SW 1271 (cell line): ENCODE results near the gene SCAF8.
"Not testable (repeated sequence)": the region's sequence is repeated elsewhere in the genome, so short reads cannot be mapped to it uniquely, and the experiment has no call there.

Source experiments
- DNase-seq, 2 experiments: peaks; one replicate each; lab custom pipeline; 2025; lab: John Stamatoyannopoulos, UW

SCAF8 gene

DNA sequence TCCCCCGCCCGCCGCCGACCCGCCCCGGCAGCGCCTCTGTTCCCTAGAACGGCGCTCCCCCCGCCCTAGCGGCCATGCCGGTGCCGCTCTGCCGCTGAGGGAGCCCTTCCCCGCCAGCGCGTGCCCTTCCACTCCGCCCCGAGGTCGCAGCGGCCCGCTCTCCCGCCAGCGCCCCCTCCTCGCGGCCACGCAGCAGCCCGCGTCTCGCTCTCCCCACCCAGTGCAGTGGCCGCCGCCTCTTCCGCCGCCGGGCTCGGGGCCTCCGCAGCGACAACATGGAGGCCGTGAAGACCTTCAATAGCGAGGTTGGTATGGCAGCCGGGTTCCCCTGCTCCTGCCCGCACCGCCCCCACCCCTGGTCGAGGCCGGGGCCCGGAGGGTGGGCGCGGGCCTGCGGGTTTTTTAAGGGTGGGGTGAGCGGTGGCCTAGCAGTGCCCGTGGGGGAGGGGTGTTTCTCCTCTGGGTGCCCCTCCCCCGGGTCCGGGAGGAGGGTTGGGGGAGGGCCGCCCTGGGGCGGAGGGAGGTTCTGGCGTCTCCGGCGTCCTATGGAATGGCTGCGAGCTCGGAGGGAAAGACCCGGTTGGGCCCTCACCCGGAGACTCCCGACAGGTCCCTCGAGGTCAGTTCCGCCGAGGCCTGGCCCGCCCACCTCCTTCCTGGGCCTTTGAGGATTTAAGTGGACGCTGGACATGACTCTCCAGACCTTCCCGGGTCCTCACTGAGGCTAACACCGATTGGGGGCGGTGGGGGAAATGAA is 588 bp downstream of the SCAF8 start:
- DNase-seq: peak; percentile 92 to 94

DNA sequence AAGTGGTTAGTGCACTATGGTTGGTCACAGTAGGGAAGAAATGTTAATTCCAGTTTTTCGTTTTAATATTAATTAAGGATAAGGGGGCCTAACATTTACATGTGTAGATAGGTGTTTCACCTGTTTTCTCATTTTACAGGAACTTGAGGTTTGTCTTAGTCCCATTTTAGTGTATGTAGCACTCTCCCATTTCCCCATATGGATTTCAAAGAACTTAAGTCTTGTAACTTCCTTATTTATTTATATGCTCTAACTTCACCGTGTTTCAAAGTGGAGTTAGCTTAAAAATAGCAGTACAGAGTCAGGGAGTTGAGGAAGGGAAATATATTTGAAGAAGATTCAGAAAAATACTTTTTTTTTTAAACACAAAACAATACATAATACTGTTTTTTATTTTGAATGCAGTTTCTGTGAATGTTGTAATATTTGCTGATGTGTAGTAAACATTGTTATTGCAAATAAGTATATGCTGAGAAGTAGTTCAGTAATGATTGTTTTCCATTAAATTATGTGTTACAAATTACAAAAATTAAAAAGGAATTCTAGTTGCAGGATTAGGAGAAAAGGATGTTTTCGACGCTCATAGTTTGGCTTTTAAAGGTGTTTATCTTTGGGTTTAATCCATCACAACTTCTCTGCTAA is 3.5 kb downstream of the SCAF8 start:
- DNase-seq: no peak

DNA sequence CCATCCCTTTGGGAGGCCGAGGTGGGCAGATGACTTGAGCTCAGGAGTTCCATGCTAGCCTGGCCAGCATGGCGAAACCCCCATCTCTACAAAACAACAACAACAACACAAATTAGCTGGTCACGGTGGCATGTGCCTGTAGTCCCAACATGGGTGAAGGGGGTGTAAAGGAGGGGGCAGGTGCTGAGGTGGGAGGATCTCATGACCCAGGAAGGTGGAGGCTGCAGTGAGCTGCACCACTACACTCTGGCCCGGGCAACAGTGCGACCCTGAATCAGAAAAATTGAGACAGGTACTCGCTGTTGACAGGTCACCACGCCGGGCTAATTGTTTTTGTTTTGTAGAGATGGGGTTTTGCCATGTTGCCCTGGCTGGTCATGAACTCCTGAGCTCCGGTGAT is 4.2 kb downstream of the SCAF8 start:
- no peak for DNase-seq

DNA sequence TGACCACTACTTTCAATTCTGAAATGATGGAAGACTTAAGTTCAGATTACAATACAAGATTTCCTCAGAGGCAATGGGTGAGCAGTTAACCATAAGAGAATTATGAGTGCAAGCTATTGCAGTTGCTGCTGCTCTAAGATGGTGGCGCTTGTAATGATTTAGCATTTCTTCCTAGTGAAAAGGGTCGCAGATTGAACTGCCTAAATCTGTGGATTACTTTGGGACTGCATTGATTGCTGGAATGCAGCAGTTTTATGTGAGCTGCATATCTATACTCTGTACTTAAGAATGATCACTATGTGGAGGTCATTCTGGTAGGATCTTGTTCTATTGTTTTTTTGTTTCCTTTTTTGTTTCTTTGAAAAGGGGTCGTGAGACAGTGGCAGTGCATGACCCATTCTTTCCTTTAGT is 5.3 kb downstream of the SCAF8 start:
- DNase-seq: no peak

DNA sequence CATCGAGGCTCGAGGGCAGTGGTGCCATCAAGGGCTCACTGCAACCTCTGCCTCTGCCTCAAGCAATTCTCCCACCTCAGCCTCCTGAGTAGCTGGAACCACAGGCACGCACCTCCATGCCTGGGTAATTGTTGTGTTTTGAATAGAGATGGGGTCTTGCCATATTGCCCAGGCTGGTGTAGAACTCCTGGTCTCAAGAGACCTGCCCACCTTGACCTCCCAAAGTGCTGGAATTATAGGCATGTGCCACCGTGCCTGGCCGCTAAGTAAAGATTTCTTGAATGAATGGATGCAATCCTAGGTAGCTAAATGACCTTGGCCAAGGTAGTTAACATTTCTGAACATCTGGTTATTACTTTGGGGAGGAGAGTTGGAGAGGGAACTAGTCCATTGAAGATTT is 7.4 kb downstream of the SCAF8 start:
- DNase-seq: no peak

DNA sequence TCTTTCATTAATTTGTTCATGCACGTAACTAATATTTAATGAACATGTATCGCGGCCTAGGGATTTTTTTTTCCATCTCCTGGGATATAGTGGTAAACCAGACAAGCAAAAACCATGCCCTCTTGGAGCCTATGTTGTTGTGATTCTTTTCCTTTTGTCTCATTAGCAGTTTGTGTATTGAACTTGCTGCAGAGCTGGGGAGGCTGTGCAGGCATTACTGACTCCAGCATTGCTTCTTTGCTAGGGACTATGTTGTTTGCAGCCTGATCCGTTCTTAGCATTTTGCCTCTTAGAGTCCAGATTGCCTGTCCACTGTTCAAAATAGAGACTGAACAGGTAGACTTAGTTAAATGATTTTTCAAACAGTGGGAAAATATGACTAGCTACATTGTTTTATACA is 9.7 kb downstream of the SCAF8 start:
- no peak for DNase-seq

DNA sequence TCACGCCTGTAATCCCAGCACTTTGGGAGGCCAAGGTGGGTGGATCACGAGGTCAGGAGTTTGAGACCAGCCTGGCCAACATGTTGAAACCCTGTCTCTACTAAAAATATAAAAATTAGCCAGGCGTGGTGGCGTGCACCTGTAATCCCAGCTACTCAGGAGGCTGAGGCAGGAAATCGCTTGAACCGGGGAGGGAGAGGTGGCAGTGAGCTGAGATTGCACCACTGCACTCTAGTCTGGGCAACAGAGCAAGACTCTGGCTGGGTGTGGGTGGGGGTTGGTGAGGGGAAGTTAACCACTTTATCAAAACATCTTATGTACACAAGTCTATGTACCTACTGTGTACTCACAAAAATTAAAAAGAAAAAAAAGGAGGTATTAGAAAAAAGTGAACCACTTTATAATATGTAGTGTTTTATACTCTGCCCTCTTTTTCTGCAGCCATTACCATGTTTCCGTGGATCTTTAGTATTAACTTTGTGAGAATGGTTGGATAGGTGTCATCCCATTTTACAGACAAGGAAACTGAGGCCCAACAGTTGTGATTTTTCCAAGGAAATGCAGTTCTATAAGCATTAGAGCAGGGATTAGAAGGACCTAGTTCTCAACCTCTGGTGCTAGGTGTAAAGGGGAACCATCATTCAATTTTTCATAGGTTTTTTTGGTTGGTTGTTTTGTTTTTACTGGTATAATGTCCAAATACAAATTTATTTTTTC is 11.0 kb downstream of the SCAF8 start:
- DNase-seq: not testable (repeated sequence)

DNA sequence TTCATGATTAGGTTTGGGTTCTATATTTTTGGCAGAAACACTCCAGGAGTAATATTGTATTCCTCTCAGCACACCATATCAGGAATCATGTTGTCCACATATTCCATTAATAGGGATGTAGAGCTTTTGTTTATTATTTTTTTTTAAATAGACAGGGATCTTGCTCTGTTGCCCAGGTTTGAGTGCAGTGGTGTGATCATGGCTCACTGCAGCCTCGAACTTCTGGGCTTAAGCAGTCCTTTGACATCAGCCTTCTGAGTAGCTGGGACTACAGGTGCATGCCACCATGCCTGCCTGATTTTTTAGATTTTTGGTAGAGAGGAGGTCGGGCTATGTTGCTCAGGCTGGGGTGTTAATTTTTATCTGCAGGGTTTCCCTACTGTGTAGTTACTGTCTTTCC is 12.0 kb downstream of the SCAF8 start:
- no peak for DNase-seq

DNA sequence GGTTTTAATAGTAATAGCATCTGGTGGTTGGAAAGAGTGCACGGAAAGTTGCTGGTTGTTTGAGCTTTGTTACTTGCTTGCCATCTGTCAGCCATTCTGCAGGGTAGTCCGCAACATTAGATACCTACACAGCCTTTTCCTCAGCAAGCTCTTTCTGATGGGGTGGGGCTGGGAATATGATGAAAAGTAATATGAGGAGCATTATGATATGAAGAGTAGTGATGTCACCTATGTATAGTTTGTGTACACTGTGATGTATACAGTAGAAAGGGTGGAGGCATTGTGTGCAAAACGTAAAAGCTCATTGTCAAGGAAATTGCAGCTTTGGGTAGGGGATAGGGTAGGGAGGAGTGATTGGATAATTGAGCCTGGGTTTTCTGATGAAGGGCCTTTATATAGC is 16.1 kb downstream of the SCAF8 start:
- no peak for DNase-seq

DNA sequence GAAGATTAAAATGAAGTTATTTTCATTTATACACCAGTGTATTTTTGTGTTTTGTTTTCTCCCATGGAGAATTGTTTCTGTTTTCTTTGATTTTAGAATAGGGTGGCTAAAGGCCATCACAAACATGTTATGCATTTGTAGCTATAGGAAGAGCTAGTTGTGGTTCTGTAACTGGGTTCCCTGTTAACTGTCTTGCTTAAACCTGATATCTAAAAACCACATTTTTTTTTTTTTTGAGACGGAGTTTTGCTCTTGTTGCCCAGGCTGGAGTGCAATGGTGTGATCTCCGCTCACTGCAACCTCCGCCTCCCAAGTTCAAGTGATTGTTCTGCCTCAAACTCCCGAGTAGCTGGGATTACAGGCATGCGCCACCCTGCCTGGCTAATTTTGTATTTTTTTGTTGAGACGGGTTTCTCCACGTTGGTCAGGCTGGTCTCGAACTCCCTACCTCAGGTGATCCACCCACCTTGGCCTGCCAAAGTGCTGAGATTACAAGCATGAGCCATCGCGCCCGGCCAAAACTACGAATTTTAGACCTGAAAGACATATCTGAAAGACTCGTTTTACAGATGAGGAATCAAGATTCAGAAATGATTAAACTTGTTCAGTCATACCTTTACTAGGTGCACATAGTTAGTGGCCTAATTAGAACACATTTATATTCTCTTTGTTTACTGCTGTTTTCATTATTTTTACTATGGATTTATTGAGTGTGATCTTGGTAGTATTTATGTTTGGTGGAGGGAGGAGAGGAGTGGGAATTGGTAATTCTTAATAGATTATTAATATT is 18.0 kb downstream of the SCAF8 start:
- no peak for DNase-seq

DNA sequence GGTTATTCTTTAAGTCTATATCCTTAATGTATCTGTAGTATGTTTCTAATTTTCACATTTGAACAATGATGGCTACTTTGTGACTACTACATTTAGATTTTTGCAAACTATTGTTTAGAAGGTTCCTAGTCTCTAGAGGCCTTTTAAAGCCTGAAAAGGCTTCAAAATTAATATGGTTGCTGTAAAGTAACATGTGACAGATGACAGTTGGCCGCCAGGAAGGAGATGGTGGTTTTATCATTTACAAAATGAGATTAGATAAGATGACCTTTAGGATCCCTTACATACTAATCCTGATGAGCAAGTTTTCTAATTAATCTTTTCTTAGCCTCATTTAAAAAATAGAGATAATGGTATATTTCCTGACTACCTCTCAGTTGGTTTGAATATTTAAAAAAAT is 18.8 kb downstream of the SCAF8 start:
- no peak for DNase-seq

DNA sequence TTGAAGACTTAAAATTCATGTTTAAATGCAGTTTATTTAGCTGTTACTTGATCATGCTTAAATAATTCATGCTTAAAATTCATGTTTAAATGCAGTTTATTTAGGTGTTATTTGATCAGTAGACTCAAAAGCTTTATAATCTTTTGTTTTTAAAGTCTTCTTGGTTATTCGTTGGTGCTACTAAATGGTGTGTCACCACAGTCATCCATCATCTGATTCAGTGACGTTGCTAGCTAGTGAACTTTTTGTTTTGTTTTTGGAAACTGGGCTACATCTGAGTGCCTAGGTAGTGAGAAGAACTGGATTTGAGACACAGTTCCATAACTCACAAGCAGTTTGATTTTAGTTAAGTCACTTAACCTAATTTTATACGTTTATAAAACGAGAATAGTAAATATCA is 20.9 kb downstream of the SCAF8 start:
- no peak for DNase-seq

DNA sequence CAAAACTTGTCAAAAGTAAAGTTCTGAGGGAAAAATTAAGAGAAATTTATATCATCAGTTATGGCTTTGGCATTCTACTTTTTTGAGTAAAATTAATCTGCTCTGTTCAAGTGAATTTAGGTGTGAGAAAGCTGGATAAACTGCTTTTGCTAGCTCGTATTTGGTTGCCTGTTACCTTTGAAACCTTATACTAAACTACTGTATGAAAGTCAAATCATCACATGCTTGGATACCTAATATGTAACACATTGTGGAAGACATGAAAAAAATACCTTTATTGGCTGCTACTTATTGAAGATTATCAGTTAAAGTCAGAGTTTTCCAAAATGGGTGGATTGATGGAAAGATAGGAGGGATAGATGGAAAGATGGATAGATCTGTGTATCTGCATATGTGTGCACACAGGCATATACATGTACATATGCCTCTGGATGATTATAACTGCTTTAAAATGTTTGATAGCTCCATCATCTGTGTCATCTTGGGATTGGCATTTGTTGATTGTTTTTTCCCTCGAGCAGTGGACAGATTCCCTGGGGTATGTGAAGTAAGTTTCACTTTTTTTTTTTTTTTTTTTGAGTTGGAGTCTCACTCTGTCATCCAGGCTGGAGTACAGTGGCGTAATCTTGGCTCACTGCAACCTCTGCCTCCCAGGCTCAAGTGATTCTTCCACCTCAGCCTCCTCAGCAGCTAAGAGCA is 24.3 kb downstream of the SCAF8 start:
- DNase-seq: no peak

DNA sequence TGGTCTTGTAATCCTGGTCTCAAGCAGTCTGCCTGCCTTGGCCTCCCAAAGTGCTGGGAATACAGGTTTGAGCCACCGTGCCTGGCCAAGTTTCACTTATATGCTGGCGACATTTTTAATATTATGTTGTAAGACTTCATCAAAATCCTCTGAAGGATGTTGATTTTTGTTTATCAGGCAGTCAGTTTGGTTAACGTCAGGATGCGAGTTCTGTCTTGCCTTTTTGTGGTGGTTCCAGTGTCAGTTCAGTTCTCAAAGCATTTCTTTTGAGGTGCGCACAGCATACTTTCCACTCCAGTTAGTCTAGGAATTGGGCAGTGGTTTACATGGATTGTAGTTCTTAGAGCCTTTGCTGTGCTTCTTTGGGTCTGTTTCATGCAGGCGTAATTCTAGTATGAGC is 24.9 kb downstream of the SCAF8 start:
- DNase-seq: no peak

DNA sequence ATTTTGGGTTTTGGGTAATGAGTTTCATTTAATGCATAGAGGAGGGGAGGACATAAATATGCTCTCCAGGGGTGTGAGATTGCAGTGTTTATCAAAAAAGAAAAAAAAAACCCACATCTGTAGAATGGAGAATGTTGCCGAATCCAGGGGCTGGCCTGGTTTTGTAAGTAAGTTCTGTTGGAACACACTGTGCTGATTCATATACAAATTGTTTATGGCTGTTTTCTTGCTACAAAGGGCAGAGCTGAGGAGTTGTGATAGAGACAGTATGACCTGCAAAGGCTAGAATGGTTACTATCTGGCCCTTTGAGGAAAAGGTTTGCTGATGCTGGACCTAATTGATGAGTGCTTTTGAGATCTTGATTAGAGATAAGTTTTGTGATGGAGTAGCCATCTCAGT is 30.4 kb downstream of the SCAF8 start:
- DNase-seq: no peak

DNA sequence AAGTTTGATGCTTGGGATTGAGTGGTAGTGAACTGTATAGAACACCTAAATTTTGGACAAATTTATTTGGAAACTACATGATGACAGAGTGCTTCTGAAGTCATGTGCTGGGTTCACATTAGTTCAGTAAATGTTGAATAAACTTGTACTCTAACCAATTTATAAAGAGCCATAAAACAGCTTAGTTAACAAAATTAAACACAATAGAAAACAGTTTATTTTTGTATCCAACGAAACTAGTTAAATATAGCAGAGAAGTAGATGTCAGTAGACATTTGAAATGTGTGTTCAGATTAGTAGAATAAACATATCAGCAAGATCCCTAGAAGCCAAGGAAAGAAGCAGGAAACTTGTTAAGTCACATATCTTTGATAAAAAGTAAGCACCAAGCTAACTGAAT is 32.1 kb downstream of the SCAF8 start:
- no peak for DNase-seq

DNA sequence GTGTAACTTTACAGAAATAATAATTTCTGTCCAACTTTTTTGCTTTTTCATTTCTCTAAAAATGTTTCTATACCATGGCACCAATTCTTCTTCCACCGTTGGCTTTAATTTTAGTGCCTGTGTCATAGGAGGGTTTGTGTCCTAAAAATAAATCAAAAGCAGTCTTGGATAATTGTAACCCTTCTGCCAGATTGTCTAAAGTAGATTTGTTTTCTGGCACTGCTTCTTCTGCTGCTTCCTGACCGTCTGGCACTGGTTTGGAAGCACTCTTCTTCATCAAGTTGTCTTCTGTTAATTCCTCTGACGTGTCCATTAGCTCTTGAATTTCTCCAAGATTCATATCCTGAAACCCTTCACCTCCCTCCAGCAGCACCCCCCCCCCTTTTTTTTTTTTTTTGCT is 33.1 kb downstream of the SCAF8 start:
- no peak for DNase-seq

DNA sequence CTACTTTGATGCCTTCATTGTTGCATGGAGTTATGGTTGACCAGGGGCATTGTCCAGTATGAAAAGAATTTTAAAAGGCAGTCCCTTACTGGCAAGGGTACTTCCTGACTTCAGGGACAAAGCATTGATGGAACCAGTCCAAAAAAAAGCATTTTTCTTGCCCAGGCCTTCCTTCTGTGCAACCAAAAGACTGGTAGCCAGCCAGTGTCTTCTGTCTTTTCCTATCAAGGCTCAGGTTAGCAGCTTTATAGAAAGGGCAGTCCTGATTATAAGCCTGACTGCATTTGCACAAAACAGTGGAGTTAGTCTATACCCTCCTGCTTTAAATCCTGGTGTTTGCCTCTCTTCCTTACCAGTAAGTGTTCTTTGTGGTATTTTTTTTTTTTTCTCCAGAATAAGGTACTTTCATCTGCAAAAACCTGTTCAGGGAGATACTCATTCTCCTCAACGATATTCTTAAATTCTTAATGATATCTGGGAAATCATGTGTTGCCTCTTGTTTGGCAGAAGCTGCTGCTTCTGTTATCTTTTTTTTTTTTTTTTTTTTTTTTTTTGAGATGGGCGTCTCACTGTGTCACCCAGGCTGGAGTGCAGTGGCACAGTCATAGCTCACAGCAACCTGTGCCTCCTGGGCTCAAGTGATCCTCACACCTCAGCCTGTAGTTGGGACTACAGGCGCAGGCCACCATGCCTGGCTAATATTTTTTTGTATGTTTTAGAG is 33.9 kb downstream of the SCAF8 start:
- DNase-seq: no peak

DNA sequence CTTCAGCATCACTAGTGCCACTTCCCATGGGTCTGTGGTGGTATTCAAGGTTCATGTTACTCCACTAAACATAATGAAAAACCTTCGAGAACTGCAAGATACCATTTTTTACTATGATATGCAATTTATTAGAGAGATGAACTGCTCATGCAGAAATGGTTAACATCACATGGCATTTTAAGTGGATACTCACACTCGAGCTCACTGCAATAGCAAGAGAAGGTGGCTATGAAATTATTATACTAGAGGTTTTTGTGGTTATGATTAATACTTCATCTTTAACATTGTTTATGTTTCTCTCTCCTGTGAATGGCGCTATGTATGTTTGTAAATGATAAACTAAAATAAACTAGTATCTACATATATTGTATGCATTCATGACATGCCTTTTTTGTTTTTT is 35.1 kb downstream of the SCAF8 start:
- no peak for DNase-seq

DNA sequence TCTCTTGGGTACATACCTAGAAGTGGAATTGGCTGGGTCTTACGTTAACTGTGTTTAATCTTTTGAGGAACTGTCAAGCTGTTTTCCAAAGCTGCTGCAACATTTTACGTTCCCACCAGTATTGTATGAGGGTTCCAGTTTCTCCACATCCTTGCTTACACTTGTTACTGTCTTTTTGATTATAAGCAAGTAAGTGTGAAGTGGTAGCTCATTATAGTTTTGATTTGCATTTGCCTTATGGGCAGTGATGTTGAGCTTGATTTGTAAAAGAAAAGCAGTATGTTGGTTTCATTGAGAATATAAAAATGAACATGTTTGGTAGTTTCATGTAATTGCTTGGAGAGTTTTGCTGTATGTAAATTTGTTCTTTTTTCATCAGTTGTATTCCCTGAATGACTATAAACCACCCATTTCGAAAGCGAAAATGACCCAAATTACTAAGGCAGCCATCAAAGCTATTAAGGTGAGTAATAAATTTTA is 40.4 kb downstream of the SCAF8 start:
- no peak for DNase-seq

DNA sequence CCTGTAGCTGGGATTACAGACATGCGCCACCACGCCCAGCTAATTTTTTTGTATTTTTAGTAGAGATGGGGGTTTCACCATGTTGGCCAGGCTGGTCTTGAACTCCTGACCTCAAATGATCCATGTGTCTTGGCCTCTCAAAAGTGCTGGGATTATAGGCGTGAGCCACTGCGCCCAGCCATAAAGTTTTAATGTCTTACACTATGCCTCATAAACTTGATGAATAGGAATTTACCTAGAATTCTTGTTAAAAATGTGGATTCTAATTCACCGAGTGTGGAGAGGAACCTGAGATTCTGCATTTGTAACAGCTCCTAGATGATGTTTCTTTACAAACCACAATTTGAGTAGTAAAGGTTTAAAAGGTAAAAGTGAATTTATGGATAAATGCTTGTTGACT is 45.9 kb downstream of the SCAF8 start:
- not testable (repeated sequence) for DNase-seq
